KMS-11 (cell line): ENCODE results near the gene MACROD2.

Source experiments
- H2AFZ ChIP-seq: fragments of 200-600 bp; sonication (generic); 2 replicates; pipeline ENCODE4 v1.6.1; 2016; ENCODE audit warnings: antibody characterized with exemption, mixed run types, low read depth
- H3K27ac ChIP-seq: fragments of 200-600 bp; sonication (generic); 2 replicates; pipeline ENCODE4 v1.6.1; 2016; ENCODE audit warnings: mild to moderate bottlenecking, mixed run types
- H3K27me3 ChIP-seq: fragments of 200-600 bp; sonication (generic); 2 replicates; pipeline ENCODE4 v1.6.1; 2017; ENCODE audit warnings: mild to moderate bottlenecking, low read depth, mixed run types, moderate library complexity; ENCODE audit not compliant: insufficient read depth
- H3K36me3 ChIP-seq: fragments of 200-600 bp; sonication (generic); 2 replicates; pipeline ENCODE4 v1.6.1; 2017; ENCODE audit warnings: mild to moderate bottlenecking, mixed run types; ENCODE audit not compliant: insufficient read depth
- H3K4me1 ChIP-seq: fragments of 200-600 bp; sonication (generic); 2 replicates; pipeline ENCODE4 v1.6.1; 2016; ENCODE audit warnings: mild to moderate bottlenecking, low read depth, mixed run types; ENCODE audit not compliant: poor library complexity, severe bottlenecking
- H3K4me2 ChIP-seq: fragments of 200-600 bp; sonication (generic); 2 replicates; pipeline ENCODE4 v1.7.0; 2016; ENCODE audit warnings: mild to moderate bottlenecking, mixed run types
- H3K4me3 ChIP-seq: fragments of 200-600 bp; sonication (generic); IDR thresholded peaks from 2 replicates; pipeline ENCODE4 v1.6.1; 2017; ENCODE audit warnings: low read depth, low read length, mixed read lengths; ENCODE audit not compliant: insufficient read depth
- H3K79me2 ChIP-seq: fragments of 200-600 bp; sonication (generic); 2 replicates; pipeline ENCODE4 v1.6.1; 2016; ENCODE audit warnings: low read depth, mixed run types; ENCODE audit not compliant: insufficient read depth
- H3K9ac ChIP-seq: fragments of 200-600 bp; sonication (generic); 2 replicates; pipeline ENCODE4 v1.6.1; 2016; ENCODE audit warnings: mild to moderate bottlenecking, mixed run types
- H4K20me1 ChIP-seq: fragments of 200-600 bp; sonication (generic); 2 replicates; pipeline ENCODE4 v1.6.1; 2016; ENCODE audit warnings: mild to moderate bottlenecking, mixed run types; ENCODE audit not compliant: insufficient read depth
- TF ChIP-seq, protein P1 (sequence below): fragments of 200-600 bp; sonication (generic); conservative IDR thresholded peaks from 2 replicates; pipeline ENCODE4 v1.6.1; 2017; ENCODE audit warnings: low read depth, mild to moderate bottlenecking, antibody characterized with exemption, low read length, moderate library complexity, mixed read lengths

The MACROD2 gene

GRCh38 chr20:14434384-14435136 lies 439.2 kb downstream of the MACROD2 start:
- H3K79me2 ChIP-seq: no peaks in the 10 kb centered on the region
- H3K9ac ChIP-seq: no peak overlapping the region
- TF ChIP-seq, protein P1, sequence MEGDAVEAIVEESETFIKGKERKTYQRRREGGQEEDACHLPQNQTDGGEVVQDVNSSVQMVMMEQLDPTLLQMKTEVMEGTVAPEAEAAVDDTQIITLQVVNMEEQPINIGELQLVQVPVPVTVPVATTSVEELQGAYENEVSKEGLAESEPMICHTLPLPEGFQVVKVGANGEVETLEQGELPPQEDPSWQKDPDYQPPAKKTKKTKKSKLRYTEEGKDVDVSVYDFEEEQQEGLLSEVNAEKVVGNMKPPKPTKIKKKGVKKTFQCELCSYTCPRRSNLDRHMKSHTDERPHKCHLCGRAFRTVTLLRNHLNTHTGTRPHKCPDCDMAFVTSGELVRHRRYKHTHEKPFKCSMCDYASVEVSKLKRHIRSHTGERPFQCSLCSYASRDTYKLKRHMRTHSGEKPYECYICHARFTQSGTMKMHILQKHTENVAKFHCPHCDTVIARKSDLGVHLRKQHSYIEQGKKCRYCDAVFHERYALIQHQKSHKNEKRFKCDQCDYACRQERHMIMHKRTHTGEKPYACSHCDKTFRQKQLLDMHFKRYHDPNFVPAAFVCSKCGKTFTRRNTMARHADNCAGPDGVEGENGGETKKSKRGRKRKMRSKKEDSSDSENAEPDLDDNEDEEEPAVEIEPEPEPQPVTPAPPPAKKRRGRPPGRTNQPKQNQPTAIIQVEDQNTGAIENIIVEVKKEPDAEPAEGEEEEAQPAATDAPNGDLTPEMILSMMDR: no peak

GRCh38 chr20:14441201-14441600 lies 445.9 kb downstream of the MACROD2 start:
- TF ChIP-seq, protein P1: no peak
- H3K79me2 ChIP-seq: no peaks in the 10 kb centered on the region
- no peak overlapping the region for H3K9ac ChIP-seq
- no peaks in the 10 kb centered on the region for H4K20me1 ChIP-seq
- no peak overlapping the region for H3K4me3 ChIP-seq
- H3K27ac ChIP-seq: no peak overlapping the region
- H3K27me3 ChIP-seq: no peaks in the 10 kb centered on the region
- H3K4me1 ChIP-seq: no peaks in the 10 kb centered on the region
- no peak overlapping the region for H3K4me2 ChIP-seq
- no peak overlapping the region for H2AFZ ChIP-seq
- no peaks in the 10 kb centered on the region for H3K36me3 ChIP-seq

More at GRCh38 chr20:14434384-14435136, 439.2 kb downstream of the MACROD2 start:
- no peak overlapping the region for H2AFZ ChIP-seq
- H3K36me3 ChIP-seq: no peaks in the 10 kb centered on the region
- H3K4me2 ChIP-seq: no peak overlapping the region
- no peak overlapping the region for H3K4me3 ChIP-seq
- H3K4me1 ChIP-seq: no peaks in the 10 kb centered on the region
- no peaks in the 10 kb centered on the region for H4K20me1 ChIP-seq
- H3K27me3 ChIP-seq: no peaks in the 10 kb centered on the region
- H3K27ac ChIP-seq: no peak overlapping the region

DNA sequence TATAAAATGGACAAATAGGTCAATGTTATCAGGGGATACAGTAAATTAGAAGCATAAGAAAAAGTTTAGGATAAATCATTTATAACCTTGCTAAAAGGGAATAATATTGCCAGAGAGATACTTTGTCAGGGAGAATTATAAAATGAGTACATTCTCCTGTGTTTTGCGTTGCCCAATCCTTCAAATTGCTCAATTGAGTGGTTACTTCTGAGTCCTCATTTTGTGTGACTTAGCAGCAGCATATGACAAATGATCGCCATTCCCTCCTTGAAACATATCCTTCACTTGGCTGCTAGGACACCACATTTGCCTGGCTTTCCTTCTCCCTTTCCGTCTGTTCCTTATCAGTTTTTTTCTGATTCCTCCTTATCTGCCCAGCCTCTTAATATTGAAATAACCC lies 448.8 kb downstream of the MACROD2 start:
- TF ChIP-seq, protein P1: no peak
- H2AFZ ChIP-seq: no peak overlapping the region
- H3K4me3 ChIP-seq: no peak overlapping the region
- H3K79me2 ChIP-seq: no peaks in the 10 kb centered on the region
- no peaks in the 10 kb centered on the region for H3K27me3 ChIP-seq
- H3K9ac ChIP-seq: no peak overlapping the region
- no peaks in the 10 kb centered on the region for H3K4me1 ChIP-seq
- no peak overlapping the region for H3K27ac ChIP-seq
- no peaks in the 10 kb centered on the region for H4K20me1 ChIP-seq
- H3K4me2 ChIP-seq: no peak overlapping the region
- no peaks in the 10 kb centered on the region for H3K36me3 ChIP-seq

- no peak overlapping the region for H3K4me3 ChIP-seq
- no peak overlapping the region for H3K4me2 ChIP-seq
- H3K27ac ChIP-seq: no peak overlapping the region
- H3K27me3 ChIP-seq: no peaks in the 10 kb centered on the region
- H3K4me1 ChIP-seq: no peaks in the 10 kb centered on the region
- no peaks in the 10 kb centered on the region for H3K36me3 ChIP-seq
- H3K9ac ChIP-seq: no peak overlapping the region
- H4K20me1 ChIP-seq: no peaks in the 10 kb centered on the region
- no peaks in the 10 kb centered on the region for H3K79me2 ChIP-seq
- TF ChIP-seq, protein P1: no peak
- no peak overlapping the region for H2AFZ ChIP-seq
These were observed 450.0 kb downstream of the MACROD2 start for GRCh38 chr20:14445310-14445709.
